GM23338 (cell line): ENCODE data around the gene DUS3L. TPM values are rescaled to one million over a fixed set of nuclear protein-coding genes. Genes with fewer than 3 reads are reported as not detected.

Experiments
- ATAC-seq: fragments of 200-7000 bp; cut with Tn5 transposase; 3 replicates; pipeline ENCODE4 v1.9.1; 2020
- DNase-seq: peaks from one replicate; pipeline ENCODE4 v3.0.0-alpha.2; 2015; ENCODE audit warnings: low spot score
- H2AFZ ChIP-seq: fragments of 200-600 bp; sonication (generic); 2 replicates; pipeline ENCODE4 v1.8.0; 2016; ENCODE audit warnings: antibody characterized with exemption, mild to moderate bottlenecking, moderate library complexity
- H3F3A ChIP-seq: fragments of 200-600 bp; sonication (generic); replicated peaks from 2 replicates; pipeline ENCODE4 v1.8.0; 2017; ENCODE audit warnings: antibody characterized with exemption, mixed run types, low read depth
- H3K27ac ChIP-seq: fragments of 200-600 bp; sonication (generic); 2 replicates; pipeline ENCODE4 v1.6.1; 2016; ENCODE audit warnings: low read depth
- H3K27me3 ChIP-seq: fragments of 200-600 bp; sonication (generic); 2 replicates; pipeline ENCODE4 v1.8.0; 2016; ENCODE audit warnings: mild to moderate bottlenecking, mixed run types, moderate library complexity; ENCODE audit not compliant: insufficient read depth
- H3K36me3 ChIP-seq: fragments of 200-600 bp; sonication (generic); 2 replicates; pipeline ENCODE4 v1.8.0; 2016; ENCODE audit warnings: mild to moderate bottlenecking; ENCODE audit not compliant: insufficient read depth
- H3K4me1 ChIP-seq: fragments of 200-600 bp; sonication (generic); 2 replicates; pipeline ENCODE4 v1.8.0; 2016; ENCODE audit warnings: mild to moderate bottlenecking, moderate library complexity; ENCODE audit not compliant: insufficient read depth
- H3K4me2 ChIP-seq: fragments of 200-600 bp; sonication (generic); 2 replicates; pipeline ENCODE4 v1.7.1; 2017; ENCODE audit warnings: mixed run types
- H3K4me3 ChIP-seq: fragments of 200-600 bp; sonication (generic); 2 replicates; pipeline ENCODE4 v1.6.1; 2016; ENCODE audit warnings: mixed run types
- H3K79me2 ChIP-seq: fragments of 200-600 bp; sonication (generic); replicated peaks from 2 replicates; pipeline ENCODE4 v1.8.0; 2017; ENCODE audit warnings: mild to moderate bottlenecking; ENCODE audit not compliant: insufficient read depth
- H3K9me2 ChIP-seq: fragments of 200-600 bp; sonication (generic); 2 replicates; pipeline ENCODE4 v1.8.0; 2017; ENCODE audit not compliant: insufficient read depth
- H4K20me1 ChIP-seq: fragments of 200-600 bp; sonication (generic); replicated peaks from 2 replicates; pipeline ENCODE4 v1.8.0; 2017; ENCODE audit warnings: mild to moderate bottlenecking; ENCODE audit not compliant: insufficient read depth
- H3K27ac Mint-ChIP-seq: 2 replicates; pipeline ENCODE4 v1.8.0; 2020; ENCODE audit warnings: inconsistent platforms, mild to moderate bottlenecking, moderate library complexity, mixed read lengths
- H3K27me3 Mint-ChIP-seq: 3 replicates; pipeline ENCODE4 v1.8.0; 2022; ENCODE audit warnings: low read depth, mild to moderate bottlenecking, moderate library complexity, mixed read lengths, inconsistent platforms; ENCODE audit not compliant: insufficient read depth, poor library complexity
- H3K36me3 Mint-ChIP-seq: 3 replicates; pipeline ENCODE4 v1.8.0; 2021; ENCODE audit warnings: low read depth, mild to moderate bottlenecking, inconsistent platforms, moderate library complexity, mixed read lengths
- H3K4me1 Mint-ChIP-seq: 3 replicates; pipeline ENCODE4 v1.8.0; 2020; ENCODE audit warnings: mild to moderate bottlenecking, inconsistent platforms, mixed read lengths
- H3K4me3 Mint-ChIP-seq: 3 replicates; pipeline ENCODE4 v1.8.0; 2021; ENCODE audit warnings: moderate library complexity, mild to moderate bottlenecking, inconsistent platforms, mixed read lengths
- H3K9me3 Mint-ChIP-seq: 3 replicates; pipeline ENCODE4 v1.8.0; 2020; ENCODE audit warnings: moderate library complexity, mild to moderate bottlenecking, inconsistent platforms, mixed read lengths
- CREB1 ChIP-seq: fragments of 250-450 bp; sonication (Bioruptor Pico); IDR thresholded peaks from 2 replicates; pipeline ENCODE4 v1.5.0; 2020; ENCODE audit warnings: low read depth, mild to moderate bottlenecking, moderate library complexity
- EZH2phosphoT487 ChIP-seq: fragments of 200-600 bp; sonication (generic); IDR thresholded peaks from one replicate; pipeline ENCODE4 v1.8.1; 2018; ENCODE audit warnings: antibody characterized with exemption; ENCODE audit not compliant: unreplicated experiment
- JUNB ChIP-seq: IDR thresholded peaks from one replicate; pipeline ENCODE4 v1.6.1; 2016; ENCODE audit warnings: antibody characterized with exemption; ENCODE audit not compliant: unreplicated experiment
- ZNF114 ChIP-seq: fragments of 250-450 bp; sonication (Bioruptor Pico); IDR thresholded peaks from 2 replicates; pipeline ENCODE4 v1.5.0; 2020; ENCODE audit warnings: mild to moderate bottlenecking, moderate library complexity
- polyA plus RNA-seq: library from polyadenylated mRNA; unstranded; fragments of >200 nt; fragmentation: Nextera tagmentation; extraction: Ambion mirVana; gene quantifications from 2 replicates; pipeline ENCODE4 v1.2.1, GENCODE V29; 2016
- total RNA-seq: library from RNA; depleted of rRNA; stranded (reverse); fragments of >200 nt; shearing (Covaris generic); gene quantifications from 2 replicates; pipeline ENCODE4 v1.2.3, GENCODE V29; 2014
- TF ChIP-seq, protein P1 (sequence below): fragments of 250-450 bp; sonication (Bioruptor Pico); IDR thresholded peaks from 2 replicates; pipeline ENCODE4 v1.5.0; 2020; ENCODE audit warnings: mild to moderate bottlenecking, moderate library complexity
- TF ChIP-seq, protein P2 (sequence below): IDR thresholded peaks from 2 replicates; pipeline ENCODE4 v1.6.1; 2016; ENCODE audit warnings: antibody characterized with exemption

The DUS3L gene
- total and polyA plus RNA-seq, 2 experiments from 2014 or later: 26.2 to 53.0 TPM

DNA sequence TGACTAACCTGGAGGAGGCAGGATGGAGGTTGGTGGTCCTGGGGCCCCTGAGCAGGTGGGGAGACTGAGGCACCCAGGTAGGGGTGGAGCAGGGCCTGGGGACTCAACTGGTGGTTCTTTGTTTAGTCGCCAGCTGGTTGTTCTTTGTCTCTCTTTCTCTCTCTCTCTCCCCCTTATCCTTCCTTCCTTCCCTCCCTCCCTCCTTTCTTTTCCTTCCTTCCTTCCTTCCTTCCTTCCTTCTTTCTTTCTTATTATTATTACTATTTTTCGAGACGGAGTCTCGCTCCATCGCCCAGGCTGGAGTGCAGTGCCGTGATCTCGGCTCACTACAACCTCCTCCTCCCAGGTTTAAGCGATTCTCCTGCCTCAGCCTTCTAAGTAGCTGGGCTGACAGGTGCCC lies 7.3 kb upstream of the DUS3L start (continued):
- TF ChIP-seq, protein P1, sequence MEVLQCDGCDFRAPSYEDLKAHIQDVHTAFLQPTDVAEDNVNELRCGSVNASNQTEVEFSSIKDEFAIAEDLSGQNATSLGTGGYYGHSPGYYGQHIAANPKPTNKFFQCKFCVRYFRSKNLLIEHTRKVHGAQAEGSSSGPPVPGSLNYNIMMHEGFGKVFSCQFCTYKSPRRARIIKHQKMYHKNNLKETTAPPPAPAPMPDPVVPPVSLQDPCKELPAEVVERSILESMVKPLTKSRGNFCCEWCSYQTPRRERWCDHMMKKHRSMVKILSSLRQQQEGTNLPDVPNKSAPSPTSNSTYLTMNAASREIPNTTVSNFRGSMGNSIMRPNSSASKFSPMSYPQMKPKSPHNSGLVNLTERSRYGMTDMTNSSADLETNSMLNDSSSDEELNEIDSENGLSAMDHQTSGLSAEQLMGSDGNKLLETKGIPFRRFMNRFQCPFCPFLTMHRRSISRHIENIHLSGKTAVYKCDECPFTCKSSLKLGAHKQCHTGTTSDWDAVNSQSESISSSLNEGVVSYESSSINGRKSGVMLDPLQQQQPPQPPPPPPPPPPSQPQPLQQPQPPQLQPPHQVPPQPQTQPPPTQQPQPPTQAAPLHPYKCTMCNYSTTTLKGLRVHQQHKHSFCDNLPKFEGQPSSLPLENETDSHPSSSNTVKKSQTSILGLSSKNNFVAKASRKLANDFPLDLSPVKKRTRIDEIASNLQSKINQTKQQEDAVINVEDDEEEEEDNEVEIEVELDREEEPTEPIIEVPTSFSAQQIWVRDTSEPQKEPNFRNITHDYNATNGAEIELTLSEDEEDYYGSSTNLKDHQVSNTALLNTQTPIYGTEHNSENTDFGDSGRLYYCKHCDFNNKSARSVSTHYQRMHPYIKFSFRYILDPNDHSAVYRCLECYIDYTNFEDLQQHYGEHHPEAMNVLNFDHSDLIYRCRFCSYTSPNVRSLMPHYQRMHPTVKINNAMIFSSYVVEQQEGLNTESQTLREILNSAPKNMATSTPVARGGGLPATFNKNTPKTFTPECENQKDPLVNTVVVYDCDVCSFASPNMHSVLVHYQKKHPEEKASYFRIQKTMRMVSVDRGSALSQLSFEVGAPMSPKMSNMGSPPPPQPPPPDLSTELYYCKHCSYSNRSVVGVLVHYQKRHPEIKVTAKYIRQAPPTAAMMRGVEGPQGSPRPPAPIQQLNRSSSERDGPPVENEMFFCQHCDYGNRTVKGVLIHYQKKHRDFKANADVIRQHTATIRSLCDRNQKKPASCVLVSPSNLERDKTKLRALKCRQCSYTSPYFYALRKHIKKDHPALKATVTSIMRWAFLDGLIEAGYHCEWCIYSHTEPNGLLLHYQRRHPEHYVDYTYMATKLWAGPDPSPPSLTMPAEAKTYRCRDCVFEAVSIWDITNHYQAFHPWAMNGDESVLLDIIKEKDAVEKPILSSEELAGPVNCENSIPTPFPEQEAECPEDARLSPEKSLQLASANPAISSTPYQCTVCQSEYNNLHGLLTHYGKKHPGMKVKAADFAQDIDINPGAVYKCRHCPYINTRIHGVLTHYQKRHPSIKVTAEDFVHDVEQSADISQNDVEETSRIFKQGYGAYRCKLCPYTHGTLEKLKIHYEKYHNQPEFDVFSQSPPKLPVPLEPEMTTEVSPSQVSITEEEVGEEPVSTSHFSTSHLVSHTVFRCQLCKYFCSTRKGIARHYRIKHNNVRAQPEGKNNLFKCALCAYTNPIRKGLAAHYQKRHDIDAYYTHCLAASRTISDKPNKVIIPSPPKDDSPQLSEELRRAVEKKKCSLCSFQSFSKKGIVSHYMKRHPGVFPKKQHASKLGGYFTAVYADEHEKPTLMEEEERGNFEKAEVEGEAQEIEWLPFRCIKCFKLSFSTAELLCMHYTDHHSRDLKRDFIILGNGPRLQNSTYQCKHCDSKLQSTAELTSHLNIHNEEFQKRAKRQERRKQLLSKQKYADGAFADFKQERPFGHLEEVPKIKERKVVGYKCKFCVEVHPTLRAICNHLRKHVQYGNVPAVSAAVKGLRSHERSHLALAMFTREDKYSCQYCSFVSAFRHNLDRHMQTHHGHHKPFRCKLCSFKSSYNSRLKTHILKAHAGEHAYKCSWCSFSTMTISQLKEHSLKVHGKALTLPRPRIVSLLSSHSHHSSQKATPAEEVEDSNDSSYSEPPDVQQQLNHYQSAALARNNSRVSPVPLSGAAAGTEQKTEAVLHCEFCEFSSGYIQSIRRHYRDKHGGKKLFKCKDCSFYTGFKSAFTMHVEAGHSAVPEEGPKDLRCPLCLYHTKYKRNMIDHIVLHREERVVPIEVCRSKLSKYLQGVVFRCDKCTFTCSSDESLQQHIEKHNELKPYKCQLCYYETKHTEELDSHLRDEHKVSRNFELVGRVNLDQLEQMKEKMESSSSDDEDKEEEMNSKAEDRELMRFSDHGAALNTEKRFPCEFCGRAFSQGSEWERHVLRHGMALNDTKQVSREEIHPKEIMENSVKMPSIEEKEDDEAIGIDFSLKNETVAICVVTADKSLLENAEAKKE (CRISPR knock-in tag): no peak
- TF ChIP-seq, protein P2, sequence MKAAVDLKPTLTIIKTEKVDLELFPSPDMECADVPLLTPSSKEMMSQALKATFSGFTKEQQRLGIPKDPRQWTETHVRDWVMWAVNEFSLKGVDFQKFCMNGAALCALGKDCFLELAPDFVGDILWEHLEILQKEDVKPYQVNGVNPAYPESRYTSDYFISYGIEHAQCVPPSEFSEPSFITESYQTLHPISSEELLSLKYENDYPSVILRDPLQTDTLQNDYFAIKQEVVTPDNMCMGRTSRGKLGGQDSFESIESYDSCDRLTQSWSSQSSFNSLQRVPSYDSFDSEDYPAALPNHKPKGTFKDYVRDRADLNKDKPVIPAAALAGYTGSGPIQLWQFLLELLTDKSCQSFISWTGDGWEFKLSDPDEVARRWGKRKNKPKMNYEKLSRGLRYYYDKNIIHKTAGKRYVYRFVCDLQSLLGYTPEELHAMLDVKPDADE: no peak
- TF ChIP-seq EZH2phosphoT487: no peak
- TF ChIP-seq CREB1 (CRISPR knock-in tag): no peak

DNA sequence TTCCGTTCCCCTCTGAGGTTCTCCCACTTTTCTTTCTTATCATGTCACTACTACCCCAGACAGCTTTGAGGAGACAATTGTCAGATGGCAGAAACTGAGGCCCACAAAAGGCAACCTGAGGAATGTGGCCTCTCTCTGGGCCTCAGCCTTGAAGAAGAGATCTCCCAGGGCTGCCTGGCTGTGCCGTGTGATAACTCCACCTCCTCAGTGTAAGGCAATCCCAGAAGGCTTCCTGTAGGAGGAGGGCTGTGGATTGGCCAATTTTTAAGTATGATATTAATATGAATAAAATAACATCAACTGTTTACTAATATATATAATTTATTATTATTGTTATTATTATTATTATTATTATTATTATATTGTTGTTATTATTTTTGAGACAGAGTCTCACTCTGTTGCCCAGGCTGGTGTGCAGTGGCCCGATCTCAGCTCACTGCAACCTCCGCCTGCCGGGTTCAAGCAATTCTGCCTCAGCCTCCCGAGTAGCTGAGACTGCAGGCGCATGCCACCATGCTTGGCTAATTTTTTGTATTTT lies 4.5 kb upstream of the DUS3L start:
- Histone ChIP-seq H3K79me2 (no peaks in the 10 kb centered on the region), H3K4me2 (no peak overlapping the region), H3K27ac (no peak overlapping the region), H3K4me3 (no peak overlapping the region), H3K4me1 (no peaks in the 10 kb centered on the region), H3K27me3 (no peaks in the 10 kb centered on the region), H3F3A (no peaks in the 10 kb centered on the region), H3K36me3 (no peaks in the 10 kb centered on the region), H3K9me2 (no peaks in the 10 kb centered on the region), H2AFZ (no peak overlapping the region), H4K20me1 (no peaks in the 10 kb centered on the region)
- H3K27me3 Mint-ChIP-seq: peaks cover 24% of the 10 kb centered on the region
- H3K27ac Mint-ChIP-seq: no peak overlapping the region
- H3K36me3 Mint-ChIP-seq: peaks cover under 1% of the 10 kb centered on the region
- H3K9me3 Mint-ChIP-seq: no peaks in the 10 kb centered on the region; the same call in 2 of the 3 replicates
- H3K4me1 Mint-ChIP-seq: peaks cover under 1% of the 10 kb centered on the region; the same call in 2 of the 3 replicates
- H3K4me3 Mint-ChIP-seq: no peak overlapping the region
- TF ChIP-seq ZNF114 (CRISPR knock-in tag) (no peak), EZH2phosphoT487 (no peak), JUNB (no peak)
- ATAC-seq (no peak), DNase-seq (no peak)
